NK-92 treated with Interleukin-12 subunit alpha and Interleukin-12 subunit beta, amount 100 ng/mL, for 24 hours (cell line): ENCODE measurements around the gene ZBTB7B.
"Not testable (repeated sequence)": the region's sequence is repeated elsewhere in the genome, so short reads cannot be mapped to it uniquely, and the experiment has no call there.

Experiments
- DNase-seq: peaks from one replicate; lab custom pipeline; 2025; lab: John Stamatoyannopoulos, UW

Gene ZBTB7B

GRCh38 chr1:154969246-154969645, 33.4 kb upstream of the ZBTB7B start:
- DNase-seq, result no peak

DNA sequence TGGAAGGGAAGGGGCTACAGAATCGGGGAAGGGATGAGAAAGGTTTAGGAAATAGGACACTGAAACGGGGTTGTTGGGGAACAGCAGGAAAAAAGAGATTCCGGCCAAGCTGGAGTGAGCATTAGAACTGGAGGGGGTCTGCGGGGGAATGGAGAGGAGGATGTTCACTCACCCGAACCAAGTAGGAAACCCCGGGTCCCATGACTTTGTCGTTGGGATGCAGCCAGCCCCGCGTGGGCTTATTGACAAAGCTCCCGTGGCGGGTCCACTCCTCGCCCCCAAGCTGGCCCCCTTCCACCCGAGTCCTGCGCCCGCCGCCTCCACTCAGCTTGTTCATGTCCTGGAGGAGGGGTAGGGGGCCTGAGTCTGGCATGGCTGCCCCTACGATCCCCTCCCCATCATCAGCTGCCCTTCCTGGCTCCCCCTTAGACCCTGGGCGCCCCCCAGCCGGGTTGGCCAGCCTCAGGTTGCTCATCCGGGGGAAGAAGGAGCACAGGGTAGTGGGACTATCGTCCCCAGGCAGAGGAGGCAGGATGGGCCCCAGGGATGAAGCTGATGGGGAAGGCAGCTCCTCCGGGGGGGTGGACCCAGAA, 32.6 kb upstream of the ZBTB7B start:
- no peak for DNase-seq

DNA sequence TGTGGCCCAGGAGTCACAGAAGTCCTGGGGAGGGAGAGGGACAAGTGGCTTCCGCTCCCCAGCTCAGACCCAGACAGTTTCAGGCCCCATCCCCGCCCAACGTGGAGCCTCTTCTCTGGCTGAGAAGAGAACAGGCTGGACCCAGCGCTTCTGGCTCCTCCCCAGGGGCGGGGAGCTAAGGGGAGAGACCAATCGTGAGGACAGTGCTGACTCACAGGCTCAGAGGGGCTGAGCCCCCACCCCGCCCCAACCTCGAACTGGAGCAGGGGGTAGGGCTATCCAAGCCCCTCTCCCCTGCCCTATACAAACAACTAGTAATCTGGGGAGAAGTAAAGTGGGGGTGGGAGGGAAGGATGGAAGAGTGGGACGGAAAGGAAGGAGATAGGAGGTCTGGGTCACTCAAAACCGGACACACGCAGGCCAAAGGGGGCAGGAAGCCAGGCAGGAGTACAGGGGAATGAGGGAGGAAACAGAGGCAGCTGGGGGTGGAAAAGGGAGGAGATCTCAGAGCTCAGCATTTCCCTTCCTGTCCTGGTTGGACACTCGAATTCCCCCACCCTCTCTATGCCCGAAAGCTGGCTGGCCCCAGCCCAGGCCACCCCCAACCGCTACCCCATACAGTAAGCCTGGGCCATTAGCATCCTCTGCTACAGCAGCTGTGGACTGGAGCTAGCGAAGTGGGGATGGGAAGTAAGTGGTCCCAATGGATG, 31.8 kb upstream of the ZBTB7B start, which contains the start of gene SHC1:
Gene SHC1, minus strand, starts transcription at position 117 of the 710 bp plus-strand sequence. CDS start 221 bp downstream, outside the sequence.
- no peak for DNase-seq

DNA sequence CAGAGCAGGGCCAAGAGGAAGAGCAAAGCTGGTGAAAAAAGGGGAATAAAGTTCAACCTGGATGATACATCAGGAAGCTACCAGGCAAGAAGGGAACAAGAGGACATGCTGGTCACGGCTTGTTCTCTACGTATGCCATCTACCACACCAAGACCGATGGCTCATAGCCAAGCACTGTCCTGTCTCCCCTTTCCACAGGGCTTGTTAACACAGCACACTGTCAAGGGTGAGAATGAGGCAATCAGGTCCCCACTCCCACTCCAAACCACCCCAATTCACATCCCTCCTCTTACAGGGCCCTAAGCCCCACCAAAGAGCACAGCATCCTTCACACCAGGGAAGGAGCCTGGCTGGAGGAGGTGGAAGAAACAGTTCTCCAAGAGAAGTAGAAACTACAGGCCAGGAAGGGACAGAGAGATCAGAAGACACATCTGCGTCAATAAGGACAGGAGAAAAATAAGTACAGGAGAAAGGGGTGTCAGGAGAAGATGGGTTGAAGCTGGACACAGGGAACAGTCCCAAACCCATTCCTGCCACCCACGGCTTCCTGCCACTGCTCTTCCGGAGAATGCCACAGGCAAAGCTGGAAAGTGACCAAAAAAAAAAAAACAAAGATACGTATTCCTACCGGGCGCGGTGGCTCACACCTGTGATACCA, 31.1 kb upstream of the ZBTB7B start:
- DNase-seq, result no peak

- DNase-seq, result no peak
These were observed 30.4 kb upstream of the ZBTB7B start for GRCh38 chr1:154972213-154972516.

DNA sequence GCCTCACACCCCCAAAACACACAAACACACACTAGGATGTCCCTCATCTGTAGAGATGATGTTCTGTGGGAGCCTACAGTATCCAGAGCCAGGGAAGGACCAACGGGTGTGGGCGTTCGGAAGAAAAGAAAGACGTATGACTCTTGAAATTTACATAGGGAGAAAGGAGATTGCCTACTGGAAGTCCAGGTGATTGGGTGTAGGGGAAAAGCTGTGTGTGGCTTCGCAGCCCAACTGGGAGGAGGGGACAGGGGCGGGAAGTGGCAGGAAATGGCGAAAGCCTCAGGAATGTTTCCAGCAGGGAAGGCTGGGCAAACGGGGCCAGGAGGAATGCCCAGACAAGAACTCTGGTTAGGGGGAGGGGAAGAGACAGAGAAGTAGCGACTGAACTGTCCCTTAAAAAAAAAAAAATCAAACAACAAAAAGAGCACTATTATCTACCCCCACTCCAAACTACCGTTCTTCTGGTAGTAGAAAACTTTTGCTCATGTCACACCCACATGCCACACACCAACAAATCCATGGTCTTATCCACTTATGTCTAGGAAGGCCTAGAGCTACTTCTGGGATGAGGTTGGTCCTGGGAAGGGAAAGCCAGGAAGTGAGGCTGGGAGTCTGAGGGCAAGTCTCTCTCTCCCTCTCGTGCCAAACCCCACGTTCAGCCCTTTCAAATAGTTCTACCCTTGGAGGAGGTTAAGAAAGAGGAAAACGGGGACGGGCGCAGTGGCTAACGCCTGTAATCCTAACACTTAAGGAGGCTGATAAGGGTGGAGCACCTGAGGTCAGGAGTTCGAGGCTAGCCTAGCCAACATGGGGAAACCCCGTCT, 29.9 kb upstream of the ZBTB7B start:
- no peak for DNase-seq

DNA sequence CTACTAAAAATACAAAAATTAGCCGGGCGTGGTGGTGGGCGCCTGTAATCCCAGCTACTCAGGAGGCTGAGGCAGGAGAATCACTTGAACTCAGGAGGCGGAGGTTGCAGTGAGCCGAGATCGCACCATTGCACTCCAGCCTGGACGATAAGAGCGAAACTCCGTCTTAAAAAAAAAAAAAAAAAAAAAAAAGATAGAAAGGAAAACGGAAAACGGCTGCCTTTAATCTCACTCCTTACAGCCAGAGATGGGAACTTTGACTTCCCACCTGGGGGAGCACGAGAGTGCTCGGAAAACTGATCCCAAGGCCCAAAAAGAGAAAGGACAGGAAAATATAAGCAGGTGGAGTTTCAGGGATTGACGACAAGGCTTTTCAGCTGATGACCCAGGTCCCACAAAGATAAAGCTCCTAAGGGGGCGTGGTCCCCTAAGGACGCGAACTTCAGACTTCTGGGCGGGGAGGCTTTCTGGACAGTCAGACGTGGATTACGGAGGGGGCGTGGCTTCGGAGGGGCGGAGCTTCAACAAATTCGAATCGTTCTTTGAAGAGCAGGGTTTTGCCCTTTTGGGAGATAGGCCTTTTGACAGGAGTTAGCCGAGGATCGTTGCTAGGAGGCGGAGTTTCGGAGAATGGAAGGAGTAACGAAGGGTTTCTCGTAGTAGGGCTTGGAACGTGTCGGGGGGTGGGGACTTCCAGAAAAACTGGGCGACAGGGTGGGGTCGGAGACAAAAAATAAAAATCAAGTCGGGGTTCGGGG, 29.1 kb upstream of the ZBTB7B start:
- peak; percentile 81 for DNase-seq

- peak; percentile 98 for DNase-seq
These were observed 28.3 kb upstream of the ZBTB7B start, which contains the start of gene CKS1B for GRCh38 chr1:154974102-154974807. TSS of gene CKS1B (plus strand) at chr1:154974681. CDS start at chr1:154974746, 65 bp downstream.

- DNase-seq, result peak; percentile 95
These were observed 27.7 kb upstream of the ZBTB7B start for GRCh38 chr1:154974808-154975408.

GRCh38 chr1:154975409-154976059, 27.1 kb upstream of the ZBTB7B start:
- DNase-seq, result peak; percentile 54

- DNase-seq, result not testable (repeated sequence)
These were observed 24.8 kb upstream of the ZBTB7B start for GRCh38 chr1:154977762-154978161.

GRCh38 chr1:154978360-154978759, 24.2 kb upstream of the ZBTB7B start:
- no peak for DNase-seq

GRCh38 chr1:154982341-154982740, 20.3 kb upstream of the ZBTB7B start:
- DNase-seq, result no peak

- peak; percentile 93 for DNase-seq
These were observed 19.5 kb upstream of the ZBTB7B start, which contains the start of gene FLAD1 for GRCh38 chr1:154982897-154983648. TSS of gene FLAD1 (plus strand) at chr1:154983344. CDS start at chr1:154983695, 351 bp downstream.

DNA sequence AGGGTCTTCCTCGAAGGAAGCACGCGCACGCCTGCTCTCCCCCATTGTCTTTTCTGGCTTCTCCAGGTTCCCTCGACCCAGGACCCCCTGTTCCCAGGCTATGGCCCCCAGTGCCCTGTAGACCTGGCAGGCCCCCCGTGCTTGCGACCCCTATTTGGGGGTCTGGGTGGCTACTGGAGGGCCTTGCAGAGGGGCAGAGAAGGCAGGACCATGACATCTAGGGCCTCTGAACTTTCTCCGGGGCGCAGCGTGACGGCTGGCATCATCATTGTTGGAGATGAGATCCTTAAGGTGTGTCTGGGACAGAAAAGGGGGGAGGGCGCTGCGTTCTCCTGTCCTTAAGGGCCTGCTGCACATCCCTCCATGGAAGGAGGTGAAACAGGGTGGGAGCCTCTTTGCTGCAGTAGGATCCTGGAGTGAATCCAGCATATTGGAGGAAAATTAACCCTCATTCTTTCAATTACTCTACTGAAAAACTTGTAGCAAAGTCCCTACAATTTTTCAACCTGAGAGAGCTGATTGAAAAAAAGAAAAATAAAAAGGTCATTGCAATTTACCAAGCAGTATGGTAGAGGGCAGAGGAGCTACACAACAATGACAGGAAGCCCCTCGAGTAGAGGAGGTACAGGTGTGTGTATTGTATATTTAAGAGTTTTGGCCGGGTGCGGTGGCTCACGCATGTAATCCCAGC, 18.7 kb upstream of the ZBTB7B start:
- no peak for DNase-seq

- DNase-seq, result not testable (repeated sequence)
These were observed 15.9 kb upstream of the ZBTB7B start for GRCh38 chr1:154986736-154987135.

DNA sequence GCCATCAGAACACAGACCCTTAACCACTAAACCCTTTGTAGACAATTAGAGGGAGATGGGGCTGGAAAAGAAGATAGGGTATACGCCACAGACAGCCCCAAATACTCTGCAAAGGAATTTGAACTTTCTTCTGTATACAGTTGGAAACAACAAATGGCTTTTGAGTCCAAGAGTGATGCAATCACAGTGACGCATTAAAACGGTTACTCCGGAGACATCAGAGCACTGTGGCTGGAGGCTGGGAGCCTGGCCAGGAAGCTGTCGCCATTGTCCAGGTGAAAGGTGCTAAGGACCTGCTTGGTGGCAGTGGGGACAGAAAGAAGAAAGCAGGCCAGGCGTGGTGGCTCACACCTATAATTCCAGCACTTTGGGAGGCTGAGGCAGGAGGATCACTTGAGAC, 15.3 kb upstream of the ZBTB7B start:
- no peak for DNase-seq
